Measurements from ENCODE around the gene P3H1.

Gene P3H1

DNA sequence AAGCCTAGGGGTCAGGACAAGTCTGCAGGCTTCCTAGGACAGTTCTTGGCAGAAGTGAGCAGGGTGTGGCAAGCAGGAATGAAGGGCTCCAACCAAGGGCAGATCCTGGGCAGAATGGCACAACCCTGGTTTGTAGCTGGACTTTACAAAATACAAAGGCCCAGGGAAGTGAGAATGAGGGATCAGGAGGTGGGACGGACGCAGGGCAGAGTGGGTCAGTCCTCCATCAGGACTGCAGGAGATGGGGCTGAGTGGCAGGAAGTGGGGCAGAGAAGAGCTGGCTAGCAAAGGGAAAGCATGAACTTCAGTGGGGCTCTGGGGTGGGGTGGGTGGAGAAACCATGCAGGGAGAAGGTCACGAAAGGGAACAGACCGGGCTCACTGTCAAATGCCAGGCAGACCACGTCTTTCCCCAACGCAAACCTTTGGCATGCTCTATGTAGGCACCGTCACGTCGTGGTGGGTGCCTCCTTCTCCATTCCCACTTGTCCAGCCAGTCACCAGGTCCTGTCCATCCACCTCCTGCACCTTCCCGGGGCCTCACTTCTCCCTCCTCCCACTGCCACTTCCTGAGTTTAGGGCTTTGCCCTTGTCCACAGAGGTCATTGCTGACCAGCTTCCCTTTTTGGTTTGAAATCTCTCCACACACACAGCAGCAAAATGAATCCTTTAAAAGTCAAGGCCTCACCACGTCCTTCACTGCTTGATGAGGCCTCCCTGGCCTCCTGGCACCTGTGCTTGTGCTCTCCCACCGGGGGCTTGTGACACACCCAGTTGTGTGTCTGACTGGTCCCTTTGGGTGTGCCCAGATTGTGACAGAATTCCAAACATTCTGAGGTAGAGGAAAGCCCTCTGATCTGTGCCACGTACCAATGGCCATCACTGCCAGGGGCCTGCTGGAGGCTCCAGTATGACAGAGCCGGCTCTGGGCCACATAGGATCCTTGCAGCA is 18.1 kb downstream of the P3H1 start:
- H3K27me3 ChIP-seq: no peaks in the 10 kb centered on the region
- TF ChIP-seq, protein P1, sequence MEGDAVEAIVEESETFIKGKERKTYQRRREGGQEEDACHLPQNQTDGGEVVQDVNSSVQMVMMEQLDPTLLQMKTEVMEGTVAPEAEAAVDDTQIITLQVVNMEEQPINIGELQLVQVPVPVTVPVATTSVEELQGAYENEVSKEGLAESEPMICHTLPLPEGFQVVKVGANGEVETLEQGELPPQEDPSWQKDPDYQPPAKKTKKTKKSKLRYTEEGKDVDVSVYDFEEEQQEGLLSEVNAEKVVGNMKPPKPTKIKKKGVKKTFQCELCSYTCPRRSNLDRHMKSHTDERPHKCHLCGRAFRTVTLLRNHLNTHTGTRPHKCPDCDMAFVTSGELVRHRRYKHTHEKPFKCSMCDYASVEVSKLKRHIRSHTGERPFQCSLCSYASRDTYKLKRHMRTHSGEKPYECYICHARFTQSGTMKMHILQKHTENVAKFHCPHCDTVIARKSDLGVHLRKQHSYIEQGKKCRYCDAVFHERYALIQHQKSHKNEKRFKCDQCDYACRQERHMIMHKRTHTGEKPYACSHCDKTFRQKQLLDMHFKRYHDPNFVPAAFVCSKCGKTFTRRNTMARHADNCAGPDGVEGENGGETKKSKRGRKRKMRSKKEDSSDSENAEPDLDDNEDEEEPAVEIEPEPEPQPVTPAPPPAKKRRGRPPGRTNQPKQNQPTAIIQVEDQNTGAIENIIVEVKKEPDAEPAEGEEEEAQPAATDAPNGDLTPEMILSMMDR (IDR thresholded peaks at IDR 0.05): no peak
- no peaks in the 10 kb centered on the region for H3K9me3 ChIP-seq
- H3K27ac ChIP-seq: no peak overlapping the region
- H3K4me3 ChIP-seq (ENCODE audit: low read depth in 1 of 2, low read length in 1 of 2): no peak overlapping the region
- H3K36me3 ChIP-seq: peaks cover 70% of the 10 kb centered on the region
- no peaks in the 10 kb centered on the region for H3K4me1 ChIP-seq (ENCODE audit: control insufficient read depth in 1 of 2, insufficient read depth in 1 of 2, low read depth in 1 of 2, low read length in 1 of 2)

DNA sequence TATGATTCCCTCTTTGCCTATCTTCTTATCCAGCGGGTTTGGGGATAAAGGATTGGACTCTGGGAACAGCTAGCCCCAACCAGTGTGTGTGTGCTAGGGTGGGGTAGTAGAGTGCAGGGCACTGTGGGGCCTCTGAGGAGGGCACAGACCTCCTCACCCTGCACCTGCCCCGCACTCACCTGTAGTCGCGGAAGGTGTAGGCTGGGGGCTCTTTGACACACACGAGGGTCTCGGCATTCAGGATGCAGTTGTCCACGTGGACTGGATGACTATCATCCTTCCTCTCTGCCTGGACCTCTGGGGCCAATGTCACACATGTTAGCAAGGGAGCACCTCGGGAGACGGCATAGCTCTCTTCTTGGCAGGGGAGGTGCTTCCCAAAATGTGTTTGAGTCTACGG is 18.8 kb downstream of the P3H1 start:
- Histone ChIP-seq H3K4me3 (ENCODE audit: low read depth in 1 of 2, low read length in 1 of 2) (no peak overlapping the region), H3K36me3 (peaks cover 63% of the 10 kb centered on the region)
- TF ChIP-seq, protein P1 (IDR thresholded peaks at IDR 0.05): no peak

DNA sequence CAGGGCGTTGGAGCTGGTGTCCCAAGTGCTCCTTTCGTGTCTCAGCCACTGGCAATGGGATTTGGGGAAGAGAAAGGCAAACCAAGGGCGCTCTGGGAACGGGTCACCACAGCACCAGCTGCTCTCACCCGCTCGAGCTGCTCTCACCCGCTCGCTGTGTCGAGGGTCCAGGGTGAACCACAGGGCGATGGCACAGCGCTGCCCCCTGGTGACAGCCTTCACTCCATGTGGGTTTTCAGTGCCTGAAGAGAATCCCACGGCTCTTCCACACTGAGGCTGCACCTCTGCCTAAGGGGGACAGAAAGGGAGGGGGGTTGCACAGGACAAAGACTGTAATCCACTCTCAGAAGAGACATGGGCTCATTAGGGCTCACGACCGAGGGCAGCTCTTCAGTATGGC is 19.7 kb downstream of the P3H1 start:
- Histone ChIP-seq H3K36me3 (peaks cover 54% of the 10 kb centered on the region), H3K4me1 (ENCODE audit: control insufficient read depth in 1 of 2, insufficient read depth in 1 of 2, low read depth in 1 of 2, low read length in 1 of 2) (no peaks in the 10 kb centered on the region), H3K27me3 (no peaks in the 10 kb centered on the region), H3K9me3 (no peaks in the 10 kb centered on the region), H3K27ac (no peak overlapping the region), H3K4me3 (ENCODE audit: low read depth in 1 of 2, low read length in 1 of 2) (no peak overlapping the region)
- TF ChIP-seq, protein P1 (IDR thresholded peaks at IDR 0.05): no peak

More for the DNA sequence above, 18.8 kb downstream of the P3H1 start:
- Histone ChIP-seq H3K27ac (no peak overlapping the region), H3K27me3 (no peaks in the 10 kb centered on the region), H3K4me1 (ENCODE audit: control insufficient read depth in 1 of 2, insufficient read depth in 1 of 2, low read depth in 1 of 2, low read length in 1 of 2) (no peaks in the 10 kb centered on the region), H3K9me3 (no peaks in the 10 kb centered on the region)

DNA sequence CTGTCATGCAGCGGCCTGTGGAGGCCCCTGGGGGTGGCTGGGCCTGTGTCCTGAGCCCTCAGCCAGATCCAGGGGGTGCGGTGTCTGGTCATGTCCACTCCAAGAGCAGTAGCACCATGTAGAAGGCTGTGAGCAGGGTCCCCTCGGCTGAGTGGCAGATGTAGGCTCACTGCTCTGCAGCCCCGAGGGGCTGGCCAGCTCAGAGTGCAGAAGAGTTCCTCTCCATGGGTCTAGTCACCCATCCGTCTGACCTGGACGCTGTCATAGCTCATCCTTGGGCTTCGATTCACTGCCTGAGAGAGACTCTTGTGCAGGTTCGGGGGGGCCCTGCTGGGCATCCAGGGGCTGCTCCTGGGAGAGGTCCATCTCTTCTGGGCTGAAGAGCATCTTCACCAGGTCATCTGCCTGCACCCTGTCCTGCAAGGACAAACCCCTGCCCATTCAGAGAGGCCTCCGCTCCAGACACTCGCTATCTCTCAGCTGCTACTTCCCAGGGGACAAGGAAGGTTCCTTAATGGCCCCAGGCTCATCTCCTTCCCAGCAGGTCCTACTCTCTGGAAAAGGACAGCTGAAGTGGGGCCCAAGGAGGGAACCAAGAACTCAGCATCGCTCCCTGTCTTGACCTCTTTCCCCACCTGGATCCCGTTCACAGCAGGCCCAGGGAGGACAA is 20.3 kb downstream of the P3H1 start:
- Histone ChIP-seq H3K4me1 (ENCODE audit: control insufficient read depth in 1 of 2, insufficient read depth in 1 of 2, low read depth in 1 of 2, low read length in 1 of 2) (no peaks in the 10 kb centered on the region), H3K4me3 (ENCODE audit: low read depth in 1 of 2, low read length in 1 of 2) (no peak overlapping the region), H3K27ac (no peak overlapping the region), H3K36me3 (peaks cover 49% of the 10 kb centered on the region), H3K9me3 (no peaks in the 10 kb centered on the region), H3K27me3 (no peaks in the 10 kb centered on the region)
- TF ChIP-seq, protein P1 (IDR thresholded peaks at IDR 0.05): no peak

DNA sequence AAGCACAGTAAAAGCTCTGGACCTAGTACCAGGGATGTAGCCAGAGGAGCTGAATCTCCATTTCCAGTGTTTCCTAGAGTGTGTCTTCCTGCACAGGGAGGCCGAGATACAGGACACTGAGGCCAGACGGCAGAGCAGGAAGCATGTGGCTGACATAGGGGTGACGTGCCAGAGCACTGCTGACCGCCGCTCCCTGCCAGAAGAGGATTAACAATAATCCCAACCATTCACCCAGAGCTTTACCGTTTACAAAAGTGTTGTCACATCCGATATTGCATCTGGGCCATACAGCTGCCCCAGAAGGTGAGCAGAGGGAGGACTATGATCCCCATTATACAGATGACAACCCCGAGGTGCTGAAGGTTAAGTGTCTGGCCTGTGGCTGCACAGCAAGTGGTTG is 21.0 kb downstream of the P3H1 start:
- no peak overlapping the region for H3K27ac ChIP-seq
- no peaks in the 10 kb centered on the region for H3K9me3 ChIP-seq
- peaks cover 48% of the 10 kb centered on the region for H3K36me3 ChIP-seq
- no peak overlapping the region for H3K4me3 ChIP-seq (ENCODE audit: low read depth in 1 of 2, low read length in 1 of 2)
- H3K4me1 ChIP-seq (ENCODE audit: control insufficient read depth in 1 of 2, insufficient read depth in 1 of 2, low read depth in 1 of 2, low read length in 1 of 2): no peaks in the 10 kb centered on the region
- no peaks in the 10 kb centered on the region for H3K27me3 ChIP-seq
- TF ChIP-seq, protein P1 (IDR thresholded peaks at IDR 0.05): no peak

All from neutrophil (primary cell).